Measurements from ENCODE around the gene SGSM1. TPM values are rescaled to one million over a fixed set of nuclear protein-coding genes. Genes with fewer than 3 reads are reported as not detected.

Gene SGSM1
- total and polyA plus RNA-seq, 9 of the 15 experiments (the other 6 are each of a cell fraction or from before 2014, with no cell fraction given): not detected

GRCh38 chr22:24953384-24954113 is 147.5 kb downstream of the SGSM1 start:
- Histone ChIP-seq H3K4me3 (no peak overlapping the region), H3K4me2 (ENCODE audit: insufficient read depth, low read length) (no peak overlapping the region), H3K9me1 (ENCODE audit: control insufficient read depth, insufficient read depth, low read length) (no peaks in the 10 kb centered on the region), H3K4me1 (replicated peaks in 1 of 2; ENCODE audit: control insufficient read depth in 2 of 2, insufficient read depth in 2 of 2, low read length in 2 of 2) (peaks cover 0 to 17% of the 10 kb centered on the region in 2 experiments; a peak in 3 of 5 replicates), H3K27ac (ENCODE audit: extremely low read depth, low read depth, low read length) (no peak overlapping the region), H3K9me3 (replicated peaks; ENCODE audit: control insufficient read depth, insufficient read depth, low read depth, low read length) (no peaks in the 10 kb centered on the region), H3K9ac (ENCODE audit: insufficient read depth in 1 of 2, low read depth in 2 of 2, low read length in 2 of 2) (no peak overlapping the region), H4K20me1 (replicated peaks; ENCODE audit: control insufficient read depth, insufficient read depth, low read length) (no peaks in the 10 kb centered on the region), H3K27me3 (ENCODE audit: control insufficient read depth in 2 of 2, insufficient read depth in 2 of 2, low read length in 2 of 2) (peaks cover 0 to 23% of the 10 kb centered on the region in 2 experiments; a peak in 2 of 5 replicates), H3K79me2 (ENCODE audit: control insufficient read depth, insufficient read depth, low read length) (no peaks in the 10 kb centered on the region), H2AFZ (ENCODE audit: low read depth, low read length) (no peak overlapping the region), H3K36me3 (ENCODE audit: control insufficient read depth, insufficient read depth, low read length) (no peaks in the 10 kb centered on the region)
- 46% methylated on average over 4 of the region's 47 CpGs for WGBS (ENCODE audit: insufficient coverage, low coverage, missing lambda C conversion rate)
- ChIA-PET CTCF (ENCODE audit: low intra/inter-chr PET ratio) (no interaction called here), POLR2A (no interaction called here)
- TF ChIP-seq ELF1 (tag; IDR thresholded peaks at IDR 0.05) (no peak), NR3C1 (CRISPR knock-in tag; IDR thresholded peaks at IDR 0.05) (no peak), RBFOX2 (IDR thresholded peaks at IDR 0.05; ENCODE audit: low read depth, low read length) (no peak), MLLT1 (IDR thresholded peaks at IDR 0.05) (no peak), ESRRA (IDR thresholded peaks at IDR 0.05; ENCODE audit: borderline replicate concordance, low read depth) (no peak), MAX (CRISPR knock-in tag; IDR thresholded peaks at IDR 0.05) (no peak), SMARCB1 (IDR thresholded peaks at IDR 0.05; ENCODE audit: insufficient read length, low read depth) (no peak), MXI1 (IDR thresholded peaks at IDR 0.05; ENCODE audit: low read depth, low read length) (no peak), NKRF (IDR thresholded peaks at IDR 0.05; ENCODE audit: borderline replicate concordance) (no peak), ZNF174 (CRISPR knock-in tag; IDR thresholded peaks at IDR 0.05) (no peak), PBX2 (CRISPR knock-in tag; IDR thresholded peaks at IDR 0.05; ENCODE audit: low read depth) (no peak), PBX2 (tag; conservative IDR thresholded peaks at IDR 0.05; ENCODE audit: low read depth) (no peak), TEAD4 (IDR thresholded peaks at IDR 0.05; ENCODE audit: low read length) (no peak), TEAD4 (CRISPR knock-in tag; IDR thresholded peaks at IDR 0.05; ENCODE audit: borderline replicate concordance) (no peak), NRF1 (conservative IDR thresholded peaks at IDR 0.05 in 1 of 2, IDR thresholded peaks at IDR 0.05 in 1 of 2) (no peak)
- intact Hi-C loops (cut with micrococcal nuclease): loop anchor here (5.0 kb wide), 1 partner anchor 94 kb away; no protein-coding TSS in a partner anchor
- BruUV-seq (replicated peaks): no TSS peak
- FAIRE-seq: no peak
- ATAC-seq: no peak
- in situ Hi-C loops (cut with MboI): no loop called here
- DNase-seq (ENCODE audit: extremely low read depth in 1 of 4, low spot score in 3 of 4): no peak
